Measurements from ENCODE around the gene KBTBD4.
"Not testable (repeated sequence)": the region's sequence is repeated elsewhere in the genome, so short reads cannot be mapped to it uniquely, and the experiment has no call there.

KBTBD4 gene

DNA sequence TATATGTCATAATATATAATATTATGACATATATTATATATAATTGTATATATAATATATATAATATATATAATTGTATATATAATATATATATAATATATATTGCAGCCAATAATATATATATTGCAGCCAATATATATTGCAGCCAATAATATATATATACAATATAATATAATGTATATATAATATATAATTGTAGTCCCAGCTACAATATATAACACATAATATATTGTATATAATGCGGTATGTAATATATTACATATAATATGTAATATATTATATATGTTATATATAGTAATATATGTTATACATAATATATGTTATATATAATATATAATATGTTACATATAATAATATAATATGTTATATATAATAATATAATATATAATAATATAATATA, 20.1 kb downstream of the KBTBD4 start:
- no peak for DNase-seq

DNA sequence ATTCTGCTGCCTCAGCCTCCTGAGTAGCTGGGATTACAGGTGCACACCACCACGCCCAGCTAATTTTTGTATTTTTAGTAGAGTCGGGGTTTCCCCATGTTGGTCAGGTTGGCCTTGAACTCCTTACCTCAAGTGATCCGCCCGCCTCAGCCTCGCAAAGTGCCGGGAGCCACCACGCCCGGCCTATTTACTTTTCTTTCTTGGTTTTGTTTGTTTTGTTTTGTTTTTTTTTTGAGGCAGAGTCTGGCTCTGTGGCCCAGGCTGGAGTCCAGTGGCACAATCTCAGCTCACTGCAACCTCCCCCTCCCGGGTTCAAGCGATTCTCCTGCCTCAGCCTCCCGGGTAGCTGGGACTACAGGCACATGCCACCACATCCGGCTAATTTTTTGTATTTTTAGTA, 21.8 kb downstream of the KBTBD4 start:
- not testable (repeated sequence) for DNase-seq

DNA sequence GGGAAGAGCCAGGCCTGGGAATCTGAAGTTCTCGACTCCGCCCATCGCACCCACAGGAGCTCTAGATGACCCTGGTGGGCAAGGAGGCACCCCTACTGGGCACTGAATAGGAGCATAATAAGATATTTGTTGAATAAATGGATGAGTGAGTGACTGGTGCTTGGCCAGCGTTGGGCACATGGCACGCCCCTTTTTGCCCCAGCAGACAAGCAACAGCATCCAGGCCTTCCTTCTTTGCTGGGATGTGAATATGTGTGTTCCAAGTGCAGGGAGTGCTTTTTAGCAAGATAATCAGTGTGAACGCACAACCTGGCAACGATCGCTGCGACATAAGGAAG, 25.4 kb downstream of the KBTBD4 start:
- DNase-seq, result peak; percentile 22

DNA sequence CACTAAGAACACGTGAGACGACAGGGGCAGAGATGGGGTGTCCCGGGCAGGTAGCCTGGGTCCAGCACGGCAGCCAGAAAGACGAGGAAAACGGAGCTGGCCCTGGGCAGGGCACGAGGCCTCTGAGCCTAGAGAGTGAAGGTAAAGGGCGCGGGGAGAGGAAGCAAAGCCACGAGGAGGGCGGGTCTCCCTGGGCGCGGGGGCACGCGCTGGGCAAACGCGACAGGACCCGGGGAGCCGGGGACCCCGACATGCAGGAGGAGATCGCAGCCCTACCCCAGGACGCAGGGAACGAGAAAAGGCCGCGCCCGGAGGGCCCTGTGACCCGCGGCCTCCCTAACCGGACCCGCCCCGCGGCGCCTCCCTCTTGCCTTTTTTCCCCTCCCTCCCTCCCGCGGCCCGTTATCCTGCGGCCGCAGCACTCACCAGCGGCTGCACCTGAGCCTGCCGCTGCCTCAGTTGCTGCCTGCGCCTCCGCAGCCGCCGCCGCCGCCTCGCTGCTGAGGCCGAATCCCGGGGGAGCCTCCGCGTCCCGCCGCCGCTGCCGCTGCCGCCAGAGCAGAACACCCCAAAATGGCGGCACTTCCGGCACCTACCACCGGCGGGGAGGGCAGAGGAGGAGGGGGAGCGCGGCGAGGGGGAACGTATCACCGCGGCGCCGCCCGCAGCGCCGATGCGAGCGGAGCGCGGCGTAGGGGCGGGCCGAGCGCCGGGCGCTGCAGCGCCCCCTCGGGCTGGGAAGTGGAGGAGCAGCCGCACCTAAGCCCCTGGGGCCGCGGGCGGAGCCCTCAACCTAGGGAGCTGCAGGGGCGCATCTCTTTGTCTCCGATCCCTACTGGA, 26.0 kb downstream of the KBTBD4 start, which contains the start of gene CELF1:
TSS of gene CELF1 (minus strand) at position 567 of the 840 bp plus-strand sequence. CDS start 53,609 bp downstream, outside the sequence.
- DNase-seq, result peak; percentile 84

DNA sequence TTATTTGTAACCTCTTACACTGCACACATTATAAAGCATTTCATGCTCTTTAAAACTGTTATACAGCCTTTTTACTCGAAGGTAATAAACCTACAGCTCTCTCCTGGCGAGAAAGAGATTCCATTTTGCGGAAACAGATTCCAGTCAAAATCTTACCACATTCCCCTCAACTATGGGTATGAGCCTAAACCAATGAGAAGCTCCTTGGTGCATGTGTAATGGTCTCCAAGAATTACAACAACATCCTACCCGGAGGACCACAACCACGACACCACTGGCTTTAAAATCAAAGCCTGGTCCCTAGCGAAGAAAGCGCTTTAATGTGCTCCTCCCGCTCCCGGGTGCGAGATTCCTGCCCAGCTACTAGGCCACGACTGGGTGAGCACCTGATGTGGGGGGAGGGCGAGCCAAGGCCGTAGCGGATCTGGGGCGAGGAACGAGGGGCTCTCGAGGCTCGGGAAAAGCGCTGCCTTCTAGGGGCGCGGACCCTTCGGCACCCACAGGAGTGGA, 26.7 kb downstream of the KBTBD4 start:
- DNase-seq, result peak; percentile 26

DNA sequence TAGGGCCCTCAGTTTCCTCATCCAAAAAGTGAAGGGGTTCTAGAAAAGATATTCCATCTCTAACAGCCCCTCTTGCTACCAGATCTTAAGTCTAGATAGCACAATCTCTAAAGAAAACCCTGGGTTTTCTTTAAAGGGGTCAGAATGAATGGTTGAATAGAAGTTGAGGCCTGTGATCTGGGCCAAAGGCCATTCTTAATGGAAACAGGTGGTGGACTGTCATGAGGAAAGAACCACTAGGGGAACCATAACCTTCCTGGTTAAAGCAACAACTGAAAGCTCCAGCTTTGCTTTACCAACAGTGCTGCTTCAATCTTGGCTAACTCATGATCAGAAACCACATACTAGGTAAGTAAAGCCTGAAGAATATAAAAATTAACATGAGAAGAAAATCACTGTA, 27.7 kb downstream of the KBTBD4 start:
- DNase-seq, result peak; percentile 36

DNA sequence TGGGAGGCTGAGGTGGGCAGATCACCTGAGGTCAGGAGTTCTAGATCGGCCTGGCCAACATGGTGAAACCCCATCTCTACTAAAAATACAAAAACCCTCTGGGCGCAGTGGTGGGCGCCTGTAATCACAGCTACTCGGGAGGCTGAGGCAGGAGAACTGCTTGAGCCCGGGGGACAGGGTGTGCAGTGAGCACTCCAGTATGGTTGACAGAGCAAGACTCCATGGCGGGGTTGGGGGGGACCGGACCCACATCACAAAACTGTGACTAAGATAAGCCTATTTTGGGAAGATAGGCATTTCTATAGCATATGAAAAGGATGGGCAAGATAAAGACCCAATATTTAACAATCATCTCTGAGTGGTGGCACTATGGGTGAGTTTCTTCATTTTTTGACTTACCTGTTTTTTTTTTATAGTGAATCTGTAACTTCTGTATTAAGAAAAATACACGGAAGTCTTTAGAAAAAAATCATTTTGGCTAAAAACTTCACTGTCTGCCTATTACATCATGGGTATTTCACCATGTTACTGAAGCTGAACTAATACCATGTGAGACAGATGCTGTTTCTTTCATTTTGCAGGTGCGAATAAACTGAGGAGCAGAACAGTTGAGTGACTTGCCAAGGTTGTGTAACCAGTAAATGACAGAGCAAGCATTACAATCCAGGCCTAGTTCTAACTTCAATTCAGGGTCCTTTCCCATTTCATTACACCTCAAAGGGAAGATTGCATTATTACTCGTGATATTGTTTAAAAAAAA, 28.3 kb downstream of the KBTBD4 start:
- no peak for DNase-seq

DNA sequence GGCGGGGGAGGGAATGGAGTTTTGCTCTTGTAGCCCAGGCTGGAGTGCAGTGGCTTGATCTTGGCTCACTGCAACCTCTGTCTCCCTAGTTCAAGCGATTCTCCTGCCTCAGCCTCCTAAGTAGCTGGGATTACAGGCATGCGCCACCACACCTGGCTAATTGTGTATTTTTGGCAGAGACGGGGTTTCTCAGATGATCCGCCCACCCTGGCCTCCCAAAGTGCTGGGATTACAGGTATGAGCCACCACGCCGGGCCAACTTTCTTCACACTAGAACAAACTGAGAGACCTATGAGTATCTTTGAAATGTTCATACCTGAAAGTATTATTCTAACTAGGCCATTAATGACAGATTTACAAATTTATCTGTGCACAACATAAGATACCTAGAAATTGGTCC, 32.5 kb downstream of the KBTBD4 start:
- not testable (repeated sequence) for DNase-seq

DNA sequence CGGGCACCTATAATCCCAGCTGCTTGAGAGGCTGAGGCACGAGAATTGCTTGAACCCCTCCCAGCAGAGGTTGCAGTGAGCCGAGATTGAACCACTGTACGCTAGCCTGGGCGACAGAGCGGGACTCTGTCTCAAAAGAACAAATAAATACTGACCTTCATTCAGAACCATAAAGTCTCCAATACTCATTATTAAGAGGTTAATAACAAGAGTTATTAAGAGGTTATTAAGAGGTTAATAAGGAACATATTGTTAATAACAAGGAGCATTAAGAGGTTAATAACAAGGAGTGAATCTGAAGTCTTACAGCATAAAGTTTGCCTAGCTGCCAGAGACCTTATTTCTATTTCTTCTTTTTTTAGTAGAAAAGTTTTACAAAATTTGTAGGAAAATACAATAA, 33.5 kb downstream of the KBTBD4 start:
- DNase-seq, result no peak

DNA sequence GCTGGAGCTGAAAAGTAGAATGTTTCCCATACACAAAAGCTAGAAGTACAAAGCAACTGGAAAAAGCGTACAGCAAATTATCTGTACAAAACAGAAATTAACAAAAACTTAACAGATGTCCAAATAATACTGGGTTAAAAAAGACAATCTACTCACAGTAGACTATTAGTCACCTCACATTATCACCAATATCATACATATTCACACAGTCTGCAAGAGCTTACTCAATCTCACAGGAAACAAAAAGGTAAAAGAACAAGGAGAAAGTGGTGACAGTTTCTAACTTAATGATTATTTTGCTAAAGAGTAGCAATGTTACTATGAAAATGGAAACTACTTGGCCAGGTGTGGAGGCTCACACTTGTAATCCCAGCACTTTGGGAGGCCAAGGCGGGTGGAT, 37.7 kb downstream of the KBTBD4 start:
- no peak for DNase-seq

DNA sequence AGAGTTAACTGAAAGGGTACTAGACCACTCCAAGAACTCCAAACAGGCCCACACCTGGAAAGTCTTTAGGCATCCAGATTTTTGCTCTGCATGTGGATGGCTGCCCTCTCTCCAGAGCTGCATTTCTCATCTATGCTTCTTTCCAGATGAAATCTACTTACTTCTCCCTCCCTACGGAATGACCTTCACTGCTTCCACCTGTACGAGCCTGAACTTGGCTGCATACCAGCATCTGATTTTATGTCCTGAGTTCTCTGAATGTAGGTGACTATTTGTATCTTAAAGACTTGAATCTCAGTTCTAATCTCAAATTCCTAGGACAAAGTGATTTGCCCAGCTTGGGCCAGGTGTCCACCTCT, 39.1 kb downstream of the KBTBD4 start:
- DNase-seq, result no peak

DNA sequence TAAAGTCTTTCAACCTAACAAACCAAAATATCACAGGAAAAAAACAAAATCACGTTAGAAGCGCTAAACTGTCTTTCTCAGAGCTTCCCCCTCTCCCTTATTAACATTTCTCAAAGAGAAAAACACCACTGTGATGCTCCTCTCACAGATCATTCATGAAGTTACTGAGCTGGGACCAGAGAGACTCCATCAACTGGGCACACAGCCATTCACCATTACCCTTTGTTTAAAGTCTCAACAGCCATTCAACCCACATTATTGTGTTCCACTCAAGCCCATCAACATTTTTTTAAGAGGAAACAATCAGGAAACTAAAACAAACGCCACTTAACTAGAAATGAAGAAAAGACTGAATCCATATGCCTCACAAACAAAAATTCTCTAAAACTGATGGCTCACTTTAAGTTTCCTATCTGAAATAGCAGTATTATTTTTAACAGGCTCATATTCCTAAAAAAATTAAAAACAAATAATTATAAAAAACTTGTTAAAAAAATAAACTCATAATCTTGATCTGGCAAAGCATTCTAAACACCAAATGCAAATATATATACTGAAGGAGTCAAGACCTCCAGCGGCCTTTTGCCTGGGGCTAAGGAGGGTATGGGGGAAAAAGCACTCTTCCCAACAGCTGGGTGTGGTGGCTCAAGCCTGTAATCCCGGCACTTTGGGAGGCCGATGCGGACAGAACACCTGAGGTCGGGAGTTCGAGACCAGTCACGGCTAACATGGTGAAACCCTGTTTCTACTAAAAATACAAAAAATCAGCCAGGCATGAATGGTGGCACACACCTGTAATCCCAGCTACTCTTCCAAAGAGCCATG, 39.8 kb downstream of the KBTBD4 start:
- DNase-seq, result no peak

DNA sequence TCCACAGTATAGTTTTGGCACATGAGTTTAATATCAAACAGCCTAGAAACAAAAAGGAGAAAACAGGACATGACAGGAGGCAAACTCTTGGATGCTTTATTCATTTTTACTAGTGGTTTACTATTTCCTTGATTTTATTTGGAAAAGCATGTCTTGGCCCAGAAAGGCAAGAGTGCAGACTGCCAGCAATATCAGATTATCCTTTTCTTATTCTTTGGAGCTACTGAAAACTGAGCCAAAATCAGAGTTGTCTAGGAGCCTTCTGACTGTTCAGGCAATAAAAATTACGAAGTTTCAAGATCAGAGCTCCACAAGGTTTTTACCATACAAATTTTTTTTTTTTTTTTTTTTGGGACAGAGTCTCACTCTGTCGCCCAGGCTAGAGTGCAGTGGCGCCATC, 41.9 kb downstream of the KBTBD4 start:
- DNase-seq, result no peak

DNA sequence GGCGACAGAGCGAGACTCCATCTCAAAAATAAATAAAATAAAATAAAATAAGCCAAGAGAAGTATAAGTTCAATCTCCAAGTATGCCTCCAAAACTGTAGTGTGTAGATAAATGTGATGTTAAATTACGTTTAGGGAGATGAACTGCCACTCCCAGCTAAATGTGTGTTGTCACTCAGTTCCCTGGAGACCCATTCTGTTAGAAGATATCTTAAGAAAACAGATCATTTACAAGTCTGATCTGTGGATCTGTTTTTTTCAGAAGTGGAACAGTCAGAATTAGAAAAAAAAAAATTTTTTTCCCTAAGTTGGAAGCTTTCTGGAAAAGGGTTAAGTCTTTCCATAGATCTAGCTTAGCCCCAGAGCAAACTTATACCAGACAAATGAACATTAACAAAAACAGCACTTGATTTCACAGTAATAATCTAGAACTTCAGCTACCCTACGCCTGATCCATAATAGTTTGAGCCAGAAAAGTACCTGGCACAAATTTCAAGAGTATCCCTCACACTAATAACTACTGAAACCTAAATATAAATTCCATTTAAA, 44.0 kb downstream of the KBTBD4 start:
- no peak for DNase-seq

DNA sequence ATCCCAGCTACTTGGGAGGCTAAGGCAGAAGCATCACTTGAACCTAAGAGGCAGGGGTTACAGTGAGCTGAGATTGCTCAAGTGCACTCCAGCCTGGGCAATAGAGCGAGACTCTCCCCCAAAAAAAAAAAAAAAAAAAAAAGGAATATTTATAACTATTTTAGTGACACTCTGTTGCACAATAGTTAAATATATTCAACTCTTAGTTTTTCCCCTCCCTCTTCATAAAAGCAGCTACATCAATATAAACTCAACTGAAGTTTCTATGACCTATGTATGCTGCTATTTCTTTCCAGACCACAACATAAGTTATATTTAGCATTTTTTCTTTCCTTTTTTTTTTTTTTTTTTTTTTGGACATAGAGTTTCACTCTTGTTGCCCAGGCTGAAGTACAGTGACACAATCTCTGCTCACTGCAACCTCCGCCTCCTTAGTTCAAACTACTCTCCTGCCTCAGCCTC, 45.0 kb downstream of the KBTBD4 start:
- no peak for DNase-seq

DNA sequence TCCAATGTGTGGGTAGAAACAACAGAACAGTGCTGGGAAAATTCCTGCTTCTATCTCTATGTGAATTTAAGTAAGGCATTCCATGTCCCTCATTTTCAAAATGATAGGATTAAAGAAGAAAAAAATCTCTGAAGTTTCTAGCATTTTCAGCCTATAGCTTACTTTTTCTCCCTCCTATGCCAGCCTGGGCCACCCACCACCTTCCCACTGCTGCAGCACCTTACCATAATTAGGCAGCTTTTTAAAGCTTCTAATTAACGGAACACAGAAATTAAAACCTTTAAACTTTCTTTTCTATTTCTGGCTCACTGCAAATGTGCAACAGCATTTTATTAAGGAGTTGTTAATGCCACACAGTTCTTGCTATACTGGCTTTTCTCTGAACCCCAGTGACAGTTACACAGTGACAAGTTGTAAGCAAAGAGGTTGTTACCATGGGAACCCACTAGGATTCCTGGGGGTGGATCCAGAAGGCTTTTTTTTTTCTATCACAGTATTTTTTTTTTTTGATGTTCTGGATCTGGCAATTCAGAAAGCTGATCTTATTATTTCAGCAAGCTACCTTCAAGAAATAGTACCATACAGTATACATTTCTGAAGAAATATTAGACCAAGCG, 46.1 kb downstream of the KBTBD4 start:
- no peak for DNase-seq

DNA sequence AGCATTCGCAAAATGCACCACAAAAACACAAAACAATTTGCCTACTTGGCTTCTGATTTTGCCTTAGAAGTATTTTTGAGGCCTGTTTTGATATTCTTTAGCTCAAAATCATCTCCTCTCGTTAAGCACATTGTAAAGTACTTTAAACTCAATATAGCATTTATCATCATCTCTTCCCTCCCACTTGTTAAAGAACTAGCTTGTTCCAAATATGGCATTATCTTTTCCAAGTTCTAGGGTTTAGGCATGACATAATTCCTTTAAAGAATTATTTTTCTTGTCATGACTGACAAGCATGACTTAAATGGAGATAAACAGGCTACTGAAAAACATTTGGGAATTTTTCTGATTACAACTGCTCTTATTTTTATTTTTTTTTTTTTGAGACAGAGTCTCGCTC, 47.1 kb downstream of the KBTBD4 start:
- DNase-seq, result no peak

DNA sequence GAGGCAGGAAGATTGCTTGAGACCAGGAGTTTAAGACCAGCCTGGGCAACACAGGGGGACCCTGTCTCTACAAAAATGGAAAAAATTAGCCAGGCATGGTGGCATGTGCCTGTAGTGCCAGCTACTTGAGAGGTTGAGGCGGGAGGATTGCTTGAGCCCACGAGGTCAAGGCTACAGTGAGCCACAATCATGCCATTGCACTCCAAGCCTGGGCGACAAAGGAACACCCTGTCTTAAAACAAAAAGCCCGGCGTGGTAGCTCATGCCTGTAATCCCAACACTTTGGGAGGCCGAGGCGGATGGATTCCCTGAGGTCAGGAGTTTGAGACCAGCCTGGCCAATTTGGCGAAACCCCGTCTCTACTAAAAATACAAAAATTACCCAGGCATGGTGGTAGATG, 48.0 kb downstream of the KBTBD4 start:
- DNase-seq, result not testable (repeated sequence)

DNA sequence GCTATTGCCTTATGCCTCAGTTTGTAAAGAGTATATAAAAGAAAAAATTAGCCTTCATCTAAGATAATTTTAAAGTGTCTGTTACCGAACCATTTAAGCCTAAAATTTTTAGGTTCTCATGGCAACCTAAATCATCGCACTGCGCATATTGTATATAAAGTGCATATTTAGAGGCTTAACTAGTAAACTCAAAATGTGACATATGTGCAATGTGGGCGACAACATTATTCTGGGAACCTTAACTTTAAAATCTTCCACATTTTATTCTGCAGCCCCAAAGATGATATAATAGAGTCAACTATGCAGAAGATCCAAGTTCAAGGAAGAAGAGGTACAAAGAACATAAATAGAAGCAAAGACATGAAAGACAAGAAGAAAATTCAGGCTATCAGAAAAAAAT, 48.8 kb downstream of the KBTBD4 start:
- no peak for DNase-seq

DNA sequence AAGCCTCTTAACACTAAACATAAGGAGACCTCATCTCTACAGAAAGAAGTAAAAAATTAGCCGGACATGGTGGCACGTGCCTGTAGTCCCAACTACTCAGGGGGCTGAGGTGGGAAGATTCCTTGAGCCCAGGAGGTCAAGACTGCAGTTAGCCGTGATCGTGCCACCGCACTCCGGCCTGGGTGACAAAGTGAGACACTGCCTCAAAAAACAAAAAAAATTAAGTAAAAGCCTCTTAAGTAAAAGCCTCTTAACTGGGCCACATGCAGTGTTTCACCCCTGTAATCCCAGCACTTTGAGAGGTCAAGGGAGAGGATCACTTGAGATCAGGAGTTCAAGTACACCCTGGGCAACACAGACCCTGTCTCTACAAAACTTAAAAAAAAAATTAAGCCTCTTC, 51.6 kb downstream of the KBTBD4 start:
- no peak for DNase-seq

DNA sequence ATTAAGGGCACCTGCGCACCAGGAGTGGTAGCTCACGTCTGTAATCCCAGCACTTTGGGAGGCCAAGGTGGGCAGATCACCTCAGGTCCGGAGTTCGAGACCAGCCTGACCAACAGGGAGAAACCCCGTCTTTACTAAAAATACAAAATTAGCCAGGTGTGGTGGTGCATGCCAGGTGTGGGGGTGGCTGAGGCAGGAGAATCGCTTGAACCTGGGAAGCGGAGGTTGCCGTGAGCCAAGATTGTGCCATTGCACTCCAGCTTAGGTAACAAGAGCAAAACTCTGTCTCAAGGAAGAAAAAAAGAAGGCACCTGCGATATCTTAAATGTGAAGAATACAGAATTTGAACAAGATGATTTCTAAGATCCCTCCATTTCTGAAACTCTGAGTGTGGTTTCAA, 52.7 kb downstream of the KBTBD4 start:
- not testable (repeated sequence) for DNase-seq

DNA sequence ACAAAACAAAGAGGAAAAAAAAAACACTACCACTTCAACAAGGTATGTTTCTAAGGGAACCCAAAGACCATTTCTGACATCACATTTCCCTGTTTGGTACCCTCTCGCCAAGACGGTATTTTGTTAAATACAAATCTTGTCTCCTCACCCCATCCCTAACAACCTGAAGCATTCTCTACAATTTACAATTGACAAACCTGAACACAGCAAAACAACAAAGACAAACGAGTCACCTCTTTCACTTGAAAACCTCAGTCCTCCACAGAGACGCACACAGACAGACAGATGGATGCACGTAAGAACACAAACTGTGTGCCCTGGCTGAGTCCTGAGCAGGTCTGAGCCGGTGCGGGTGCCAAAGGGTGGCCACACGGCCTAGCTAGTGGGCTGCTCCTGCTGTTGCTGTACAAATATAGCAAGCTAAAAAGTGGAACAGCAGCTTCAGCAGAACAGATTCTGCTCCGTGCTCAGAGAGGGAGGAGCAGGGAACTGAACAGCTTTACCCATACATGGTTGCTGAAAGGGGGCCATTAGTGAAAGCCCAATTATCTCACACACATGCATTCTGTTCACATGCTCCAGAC, 54.4 kb downstream of the KBTBD4 start:
- no peak for DNase-seq
